GM23338 (cell line): Measurements from ENCODE around the gene ARHGEF38. TPM values are rescaled to one million over a fixed set of nuclear protein-coding genes. Genes with fewer than 3 reads are reported as not detected.
A peak's percentile ranks its signal among the peaks of the same experiment; 100 is the strongest.

Experiments used
- ATAC-seq: fragments of 200-7000 bp; cut with Tn5 transposase; 3 replicates; pipeline ENCODE4 v1.9.1; 2020
- DNase-seq: peaks from one replicate; pipeline ENCODE4 v3.0.0-alpha.2; 2015; ENCODE audit warnings: low spot score
- H2AFZ ChIP-seq: fragments of 200-600 bp; sonication (generic); 2 replicates; pipeline ENCODE4 v1.8.0; 2016; ENCODE audit warnings: antibody characterized with exemption, mild to moderate bottlenecking, moderate library complexity
- H3F3A ChIP-seq: fragments of 200-600 bp; sonication (generic); replicated peaks from 2 replicates; pipeline ENCODE4 v1.8.0; 2017; ENCODE audit warnings: antibody characterized with exemption, mixed run types, low read depth
- H3K27ac ChIP-seq: fragments of 200-600 bp; sonication (generic); 2 replicates; pipeline ENCODE4 v1.6.1; 2016; ENCODE audit warnings: low read depth
- H3K27me3 ChIP-seq: fragments of 200-600 bp; sonication (generic); 2 replicates; pipeline ENCODE4 v1.8.0; 2016; ENCODE audit warnings: mild to moderate bottlenecking, mixed run types, moderate library complexity; ENCODE audit not compliant: insufficient read depth
- H3K36me3 ChIP-seq: fragments of 200-600 bp; sonication (generic); 2 replicates; pipeline ENCODE4 v1.8.0; 2016; ENCODE audit warnings: mild to moderate bottlenecking; ENCODE audit not compliant: insufficient read depth
- H3K4me1 ChIP-seq: fragments of 200-600 bp; sonication (generic); 2 replicates; pipeline ENCODE4 v1.8.0; 2016; ENCODE audit warnings: mild to moderate bottlenecking, moderate library complexity; ENCODE audit not compliant: insufficient read depth
- H3K4me2 ChIP-seq: fragments of 200-600 bp; sonication (generic); 2 replicates; pipeline ENCODE4 v1.7.1; 2017; ENCODE audit warnings: mixed run types
- H3K4me3 ChIP-seq: fragments of 200-600 bp; sonication (generic); 2 replicates; pipeline ENCODE4 v1.6.1; 2016; ENCODE audit warnings: mixed run types
- H3K79me2 ChIP-seq: fragments of 200-600 bp; sonication (generic); replicated peaks from 2 replicates; pipeline ENCODE4 v1.8.0; 2017; ENCODE audit warnings: mild to moderate bottlenecking; ENCODE audit not compliant: insufficient read depth
- H3K9me2 ChIP-seq: fragments of 200-600 bp; sonication (generic); 2 replicates; pipeline ENCODE4 v1.8.0; 2017; ENCODE audit not compliant: insufficient read depth
- H4K20me1 ChIP-seq: fragments of 200-600 bp; sonication (generic); replicated peaks from 2 replicates; pipeline ENCODE4 v1.8.0; 2017; ENCODE audit warnings: mild to moderate bottlenecking; ENCODE audit not compliant: insufficient read depth
- H3K27ac Mint-ChIP-seq: 2 replicates; pipeline ENCODE4 v1.8.0; 2020; ENCODE audit warnings: inconsistent platforms, mild to moderate bottlenecking, moderate library complexity, mixed read lengths
- H3K27me3 Mint-ChIP-seq: 3 replicates; pipeline ENCODE4 v1.8.0; 2022; ENCODE audit warnings: low read depth, mild to moderate bottlenecking, moderate library complexity, mixed read lengths, inconsistent platforms; ENCODE audit not compliant: insufficient read depth, poor library complexity
- H3K36me3 Mint-ChIP-seq: 3 replicates; pipeline ENCODE4 v1.8.0; 2021; ENCODE audit warnings: low read depth, mild to moderate bottlenecking, inconsistent platforms, moderate library complexity, mixed read lengths
- H3K4me1 Mint-ChIP-seq: 3 replicates; pipeline ENCODE4 v1.8.0; 2020; ENCODE audit warnings: mild to moderate bottlenecking, inconsistent platforms, mixed read lengths
- H3K4me3 Mint-ChIP-seq: 3 replicates; pipeline ENCODE4 v1.8.0; 2021; ENCODE audit warnings: moderate library complexity, mild to moderate bottlenecking, inconsistent platforms, mixed read lengths
- H3K9me3 Mint-ChIP-seq: 3 replicates; pipeline ENCODE4 v1.8.0; 2020; ENCODE audit warnings: moderate library complexity, mild to moderate bottlenecking, inconsistent platforms, mixed read lengths
- CREB1 ChIP-seq: fragments of 250-450 bp; sonication (Bioruptor Pico); IDR thresholded peaks from 2 replicates; pipeline ENCODE4 v1.5.0; 2020; ENCODE audit warnings: low read depth, mild to moderate bottlenecking, moderate library complexity
- CTCF ChIP-seq, 2 experiments: fragments of 200-600 bp in 1 of 2; sonication (generic) in 1 of 2; conservative IDR thresholded peaks; 2 replicates each; pipeline versions ENCODE4 v1.5.1 to v1.6.1; 2016 to 2017; ENCODE audit warnings: antibody characterized with exemption in 2 of 2, low read depth in 2 of 2, mild to moderate bottlenecking in 2 of 2, moderate library complexity in 1 of 2
- EZH2 ChIP-seq: fragments of 200-600 bp; sonication (generic); IDR thresholded peaks from one replicate; pipeline ENCODE4 v1.8.0; 2017; ENCODE audit warnings: antibody characterized with exemption, mild to moderate bottlenecking, low read depth; ENCODE audit not compliant: unreplicated experiment
- EZH2phosphoT487 ChIP-seq: fragments of 200-600 bp; sonication (generic); IDR thresholded peaks from one replicate; pipeline ENCODE4 v1.8.1; 2018; ENCODE audit warnings: antibody characterized with exemption; ENCODE audit not compliant: unreplicated experiment
- JUNB ChIP-seq: IDR thresholded peaks from one replicate; pipeline ENCODE4 v1.6.1; 2016; ENCODE audit warnings: antibody characterized with exemption; ENCODE audit not compliant: unreplicated experiment
- NANOG ChIP-seq: IDR thresholded peaks from 2 replicates; pipeline ENCODE4 v1.6.1; 2016; ENCODE audit warnings: antibody characterized with exemption, borderline replicate concordance
- POLR2AphosphoS5 ChIP-seq: IDR thresholded peaks from 2 replicates; pipeline ENCODE4 v1.6.1; 2016; ENCODE audit warnings: antibody characterized with exemption, low read depth
- REST ChIP-seq: IDR thresholded peaks from one replicate; pipeline ENCODE4 v1.6.1; 2018; ENCODE audit warnings: antibody characterized with exemption; ENCODE audit not compliant: unreplicated experiment
- STAT1 ChIP-seq: IDR thresholded peaks from one replicate; pipeline ENCODE4 v1.6.1; 2016; ENCODE audit warnings: antibody characterized with exemption; ENCODE audit not compliant: unreplicated experiment
- ZNF114 ChIP-seq: fragments of 250-450 bp; sonication (Bioruptor Pico); IDR thresholded peaks from 2 replicates; pipeline ENCODE4 v1.5.0; 2020; ENCODE audit warnings: mild to moderate bottlenecking, moderate library complexity
- ZNF331 ChIP-seq: fragments of 250-450 bp; sonication (Bioruptor Pico); IDR thresholded peaks from 2 replicates; pipeline ENCODE4 v1.5.0; 2020; ENCODE audit warnings: low read depth, mild to moderate bottlenecking, moderate library complexity
- ZNF462 ChIP-seq: fragments of 250-450 bp; sonication (Bioruptor Pico); IDR thresholded peaks from 2 replicates; pipeline ENCODE4 v1.5.0; 2020; ENCODE audit warnings: mild to moderate bottlenecking, moderate library complexity
- polyA plus RNA-seq: library from polyadenylated mRNA; unstranded; fragments of >200 nt; fragmentation: Nextera tagmentation; extraction: Ambion mirVana; gene quantifications from 2 replicates; pipeline ENCODE4 v1.2.1, GENCODE V29; 2016
- total RNA-seq: library from RNA; depleted of rRNA; stranded (reverse); fragments of >200 nt; shearing (Covaris generic); gene quantifications from 2 replicates; pipeline ENCODE4 v1.2.3, GENCODE V29; 2014
- TF ChIP-seq, protein P1 (sequence below): IDR thresholded peaks from 2 replicates; pipeline ENCODE4 v1.6.1; 2016; ENCODE audit warnings: antibody characterized with exemption

ARHGEF38 gene
- total and polyA plus RNA-seq, 2 experiments from 2014 or later, result 0.58 TPM; not detected in 1

DNA sequence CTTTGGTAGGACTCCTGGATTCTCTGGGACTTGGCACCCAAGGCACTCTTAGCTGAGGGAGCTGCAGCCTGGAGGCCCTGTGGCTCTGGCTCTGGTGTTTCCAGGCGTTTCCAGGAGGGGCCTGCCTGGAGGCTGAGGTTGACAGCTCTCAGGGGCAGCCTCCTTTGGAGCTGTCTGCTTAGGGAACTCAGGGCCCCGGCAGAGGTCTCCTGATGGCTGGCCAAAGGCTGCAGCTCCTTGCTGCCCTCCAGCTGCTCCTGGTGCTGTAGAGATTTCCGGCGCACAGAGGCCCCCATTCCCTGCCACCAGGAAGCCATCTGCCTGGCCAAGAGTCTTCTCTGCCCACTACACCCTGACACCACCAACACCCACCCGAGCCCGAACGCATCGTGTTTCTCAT, 25.3 kb upstream of the ARHGEF38 start:
- ATAC-seq, result peak; percentile 42; the same call in 1 of the 3 replicates
- H3K9me2 ChIP-seq, result no peaks in the 10 kb centered on the region
- no peak overlapping the region for H2AFZ ChIP-seq
- H3K36me3 Mint-ChIP-seq, result no peaks in the 10 kb centered on the region
- H3K79me2 ChIP-seq, result no peaks in the 10 kb centered on the region
- no peaks in the 10 kb centered on the region for H3K4me1 ChIP-seq
- no peak overlapping the region for H3K27ac Mint-ChIP-seq
- no peaks in the 10 kb centered on the region for H3F3A ChIP-seq
- no peaks in the 10 kb centered on the region for H3K4me1 Mint-ChIP-seq
- TF ChIP-seq ZNF331 (CRISPR knock-in tag) (no peak), ZNF114 (CRISPR knock-in tag) (no peak), CREB1 (CRISPR knock-in tag) (no peak), NANOG (no peak), REST (no peak), CTCF (conservative IDR thresholded peaks at IDR 0.05; ENCODE audit: low read depth in 2 of 2) (no peak; a peak in 1 of 4 replicates), POLR2AphosphoS5 (no peak), STAT1 (no peak), JUNB (no peak), EZH2 (no peak), ZNF462 (CRISPR knock-in tag) (no peak), EZH2phosphoT487 (no peak)
- TF ChIP-seq, protein P1, sequence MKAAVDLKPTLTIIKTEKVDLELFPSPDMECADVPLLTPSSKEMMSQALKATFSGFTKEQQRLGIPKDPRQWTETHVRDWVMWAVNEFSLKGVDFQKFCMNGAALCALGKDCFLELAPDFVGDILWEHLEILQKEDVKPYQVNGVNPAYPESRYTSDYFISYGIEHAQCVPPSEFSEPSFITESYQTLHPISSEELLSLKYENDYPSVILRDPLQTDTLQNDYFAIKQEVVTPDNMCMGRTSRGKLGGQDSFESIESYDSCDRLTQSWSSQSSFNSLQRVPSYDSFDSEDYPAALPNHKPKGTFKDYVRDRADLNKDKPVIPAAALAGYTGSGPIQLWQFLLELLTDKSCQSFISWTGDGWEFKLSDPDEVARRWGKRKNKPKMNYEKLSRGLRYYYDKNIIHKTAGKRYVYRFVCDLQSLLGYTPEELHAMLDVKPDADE, result no peak
- H3K4me3 Mint-ChIP-seq, result no peak overlapping the region
- peak; percentile 8 for DNase-seq
- no peak overlapping the region for H3K4me3 ChIP-seq
- H3K9me3 Mint-ChIP-seq, result no peaks in the 10 kb centered on the region
- H3K36me3 ChIP-seq, result no peaks in the 10 kb centered on the region
- H3K4me2 ChIP-seq, result no peak overlapping the region
- H3K27me3 Mint-ChIP-seq, result peaks cover 5% of the 10 kb centered on the region
- H3K27ac ChIP-seq, result no peak overlapping the region
- H3K27me3 ChIP-seq, result no peaks in the 10 kb centered on the region
- H4K20me1 ChIP-seq, result no peaks in the 10 kb centered on the region
